Natural killer cell (primary cell): ENCODE measurements around the gene PLA2G2F. TPM values are rescaled to one million over a fixed set of nuclear protein-coding genes. Genes with fewer than 3 reads are reported as not detected.

Experiments
- ATAC-seq, 3 donors: fragments of 150-1000 bp in 2 of 3; fragments of 200-7000 bp in 1 of 3; cut with Tn5 transposase; 1 replicate in 1 of 3; 2 replicates in 2 of 3; pipeline ENCODE4 v1.10.0; 2021; ENCODE audit warnings: mild to moderate bottlenecking in 2 of 3, moderate library complexity in 2 of 3
- DNase-seq, 2 donors: peaks; one replicate each; pipeline versions ENCODE4 v3.0.0 to v3.0.0-alpha.2; 2013 to 2021; ENCODE audit warnings: mixed read lengths in 1 of 2
- H3K27ac ChIP-seq: one replicate; pipeline ENCODE4 v1.5.1; 2013; ENCODE audit warnings: mild to moderate bottlenecking, low read length
- H3K27me3 ChIP-seq: one replicate; pipeline ENCODE4 v1.6.1; 2013; ENCODE audit warnings: low read length; ENCODE audit not compliant: control insufficient read depth, insufficient read depth
- H3K36me3 ChIP-seq: one replicate; pipeline ENCODE4 v1.6.1; 2013; ENCODE audit warnings: low read length; ENCODE audit not compliant: control insufficient read depth, insufficient read depth
- H3K4me1 ChIP-seq: one replicate; pipeline ENCODE4 v1.6.1; 2013; ENCODE audit warnings: low read length; ENCODE audit not compliant: control insufficient read depth, insufficient read depth
- H3K4me3 ChIP-seq: one replicate; pipeline ENCODE4 v1.5.1; 2013; ENCODE audit warnings: low read length
- H3K9me3 ChIP-seq: one replicate; pipeline ENCODE4 v1.6.1; 2013; ENCODE audit warnings: low read length; ENCODE audit not compliant: control insufficient read depth, insufficient read depth
- H3K27ac Mint-ChIP-seq, 2 donors: one replicate each; pipeline ENCODE4 v1.8.0; 2022; ENCODE audit warnings: mild to moderate bottlenecking in 2 of 2, mixed read lengths in 2 of 2, moderate library complexity in 1 of 2
- H3K27me3 Mint-ChIP-seq, 2 donors: one replicate each; pipeline ENCODE4 v1.8.0; 2022; ENCODE audit warnings: low read depth in 2 of 2, mixed read lengths in 2 of 2
- H3K36me3 Mint-ChIP-seq: one replicate; pipeline ENCODE4 v1.8.0; 2022; ENCODE audit warnings: mixed read lengths
- H3K4me1 Mint-ChIP-seq, 2 donors: one replicate each; pipeline ENCODE4 v1.8.0; 2022; ENCODE audit warnings: mixed read lengths in 2 of 2
- H3K4me3 Mint-ChIP-seq: one replicate; pipeline ENCODE4 v1.8.0; 2022; ENCODE audit warnings: mild to moderate bottlenecking, moderate library complexity, mixed read lengths
- H3K9me3 Mint-ChIP-seq, 2 donors: one replicate each; pipeline ENCODE4 v1.8.0; 2022; ENCODE audit warnings: mixed read lengths in 2 of 2
- CTCF ChIP-seq: fragments of 200-600 bp; IDR thresholded peaks from one replicate; pipeline ENCODE4 v1.8.0; 2022; ENCODE audit warnings: antibody characterized with exemption
- WGBS: methylation state at CpG from one replicate; pipeline ENCODE4 v1.1.7; 2013; ENCODE audit warnings: missing lambda C conversion rate; ENCODE audit not compliant: insufficient coverage; 5-methylcytosine and 5-hydroxymethylcytosine counted together
- intact Hi-C: fragments of 100-400 bp; cut with micrococcal nuclease; formaldehyde crosslinking; loops from one replicate; pipeline ENCODE4 v1.14.2; 2022
- total RNA-seq, 4 donors: library from RNA; stranded (reverse); fragments of 120-200 nt in 1 of 4; gene quantifications; one replicate each; pipeline versions ENCODE4 v1.2.3 to v1.2.4, GENCODE V29; 2013 to 2022

The PLA2G2F gene
- total RNA-seq, 3 donors from 2014 or later (not counting 1 experiment from before 2014, with no cell fraction given) = not detected

- H3K27me3 ChIP-seq = no peaks in the 10 kb centered on the region
- Mint-ChIP-seq H3K9me3 (no peaks in the 10 kb centered on the region), H3K4me3 (no peak within 1 kb of the TSS), H3K27me3 (peaks cover 15 to 21% of the 10 kb centered on the region in 2 donors), H3K4me1 (no peaks in the 10 kb centered on the region), H3K36me3 (no peaks in the 10 kb centered on the region), H3K27ac (no peak within 1 kb of the TSS)
- intact Hi-C loops = no loop called here
- no peak for DNase-seq
- WGBS = 89% methylated on average over 2 of the region's 2 CpGs
- ATAC-seq = no peak
- H3K4me3 ChIP-seq = no peak within 1 kb of the TSS
- H3K9me3 ChIP-seq = no peaks in the 10 kb centered on the region
- no peaks in the 10 kb centered on the region for H3K36me3 ChIP-seq
- no peak for TF ChIP-seq CTCF
- H3K27ac ChIP-seq = no peak within 1 kb of the TSS
- H3K4me1 ChIP-seq = peaks cover 5% of the 10 kb centered on the region
Observed at GRCh38 chr1:20119347-20119746, 19.8 kb upstream of the PLA2G2F start, which contains the start of gene PLA2G2D. TSS of gene PLA2G2D (minus strand) at chr1:20119536. CDS start at chr1:20119498, 38 bp downstream.

DNA sequence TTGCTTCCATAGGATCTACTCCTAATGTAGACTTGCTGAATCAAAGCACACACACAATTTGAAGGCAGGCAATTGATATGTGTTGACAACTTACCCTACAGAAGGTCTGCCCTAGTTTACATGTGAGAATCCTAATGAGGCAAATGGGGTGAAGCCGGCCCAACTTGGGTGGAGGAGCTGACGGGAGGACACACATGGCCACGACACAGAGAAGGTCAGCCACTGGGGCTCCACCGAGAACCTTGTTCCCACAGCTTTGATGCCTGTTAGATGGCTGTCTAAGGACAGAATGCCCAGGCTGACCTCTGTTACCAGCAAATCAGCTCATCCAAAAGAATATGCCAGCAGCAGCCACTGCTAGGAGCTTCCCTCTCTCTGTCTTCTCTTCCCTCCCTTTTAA is 18.3 kb upstream of the PLA2G2F start:
- WGBS = 96% methylated on average over 4 of the region's 4 CpGs
- H3K4me3 Mint-ChIP-seq = no peak overlapping the region
- DNase-seq (no peak), ATAC-seq (no peak)
- Histone ChIP-seq H3K27ac (no peak overlapping the region), H3K4me1 (peaks cover 5% of the 10 kb centered on the region), H3K36me3 (no peaks in the 10 kb centered on the region), H3K4me3 (no peak overlapping the region), H3K9me3 (no peaks in the 10 kb centered on the region), H3K27me3 (no peaks in the 10 kb centered on the region)
- H3K36me3 Mint-ChIP-seq = no peaks in the 10 kb centered on the region
- TF ChIP-seq CTCF = no peak
- no peak overlapping the region for H3K27ac Mint-ChIP-seq
- intact Hi-C loops = no loop called here
- no peaks in the 10 kb centered on the region for H3K9me3 Mint-ChIP-seq
- H3K27me3 Mint-ChIP-seq = peaks cover 20 to 21% of the 10 kb centered on the region in 2 donors
- no peaks in the 10 kb centered on the region for H3K4me1 Mint-ChIP-seq

- DNase-seq (no peak), ATAC-seq (no peak)
- peaks cover 5% of the 10 kb centered on the region for H3K4me1 ChIP-seq
- Mint-ChIP-seq H3K27ac (no peak overlapping the region), H3K4me3 (no peak overlapping the region), H3K27me3 (peaks cover 11 to 12% of the 10 kb centered on the region in 2 donors), H3K36me3 (no peaks in the 10 kb centered on the region), H3K9me3 (no peaks in the 10 kb centered on the region), H3K4me1 (no peaks in the 10 kb centered on the region)
- intact Hi-C loops = no loop called here
- H3K4me3 ChIP-seq = no peak overlapping the region
- H3K9me3 ChIP-seq = no peaks in the 10 kb centered on the region
- TF ChIP-seq CTCF = no peak
- H3K27ac ChIP-seq = no peak overlapping the region
- no peaks in the 10 kb centered on the region for H3K36me3 ChIP-seq
- 37% methylated on average over 8 of the region's 10 CpGs for whole genome bisulfite sequencing
- H3K27me3 ChIP-seq = no peaks in the 10 kb centered on the region
Observed at GRCh38 chr1:20123722-20124455, 15.2 kb upstream of the PLA2G2F start.
